Cardiac septum (tissue), 1 donor: ENCODE results near the gene CEP63. TPM values are rescaled to one million over a fixed set of nuclear protein-coding genes. Genes with fewer than 3 reads are reported as not detected.
A peak's percentile ranks its signal among the peaks of the same experiment; 100 is the strongest.
"Not testable (repeated sequence)": the region's sequence is repeated elsewhere in the genome, so short reads cannot be mapped to it uniquely, and the experiment has no call there.

ENCODE experiments used
- DNase-seq: peaks from one replicate; pipeline ENCODE4 v3.0.0-alpha.2; 2020; ENCODE audit warnings: low spot score
- intact Hi-C: fragments of 100-400 bp; cut with DNase I; formaldehyde crosslinking; loops from one replicate; pipeline ENCODE4 v1.14.0; 2022
- total RNA-seq: library from RNA; stranded (reverse); fragmentation: NEBNext Ultra II Directional; extraction: Animal tissue kit (Norgen Biotek cat#: 25700); gene quantifications from one replicate; pipeline ENCODE4 v1.2.1, GENCODE V29; 2021
- donor health status: DM: no; HTN: no; CAD: no.

Gene CEP63
- total RNA-seq, 1 donor from 2014 or later: 32.1 TPM

- intact Hi-C loops: no loop called here
- DNase-seq: no peak
Measured at GRCh38 chr3:134496471-134497071, 10.7 kb downstream of the CEP63 start.

- intact Hi-C loops: no loop called here
- DNase-seq: no peak
Measured at GRCh38 chr3:134503266-134503665, 17.4 kb downstream of the CEP63 start.

GRCh38 chr3:134504132-134504531, 18.3 kb downstream of the CEP63 start:
- intact Hi-C loops: no loop called here
- DNase-seq: no peak

GRCh38 chr3:134505485-134505884, 19.6 kb downstream of the CEP63 start:
- intact Hi-C loops: no loop called here
- no peak for DNase-seq

GRCh38 chr3:134511500-134511899, 25.6 kb downstream of the CEP63 start:
- intact Hi-C loops: no loop called here
- peak; percentile 78 for DNase-seq

- DNase-seq: no peak
- intact Hi-C loops: no loop called here
Measured at GRCh38 chr3:134516905-134517304, 31.0 kb downstream of the CEP63 start.

- DNase-seq: no peak
- intact Hi-C loops: no loop called here
Measured at GRCh38 chr3:134517791-134518190, 31.9 kb downstream of the CEP63 start.

GRCh38 chr3:134522541-134522940, 36.7 kb downstream of the CEP63 start:
- intact Hi-C loops: no loop called here

GRCh38 chr3:134525293-134525692, 39.4 kb downstream of the CEP63 start:
- intact Hi-C loops: no loop called here
- no peak for DNase-seq

More at GRCh38 chr3:134522541-134522940, 36.7 kb downstream of the CEP63 start:
- DNase-seq: no peak

GRCh38 chr3:134526319-134526718, 40.5 kb downstream of the CEP63 start:
- intact Hi-C loops: no loop called here
- no peak for DNase-seq

- DNase-seq: peak; percentile 76
- intact Hi-C loops: no loop called here
Measured at GRCh38 chr3:134527037-134527436, 41.2 kb downstream of the CEP63 start.

GRCh38 chr3:134527538-134528186, 41.8 kb downstream of the CEP63 start:
- intact Hi-C loops: no loop called here
- DNase-seq: no peak

- intact Hi-C loops: no loop called here
- no peak for DNase-seq
Measured at GRCh38 chr3:134533493-134533892, 47.6 kb downstream of the CEP63 start.

GRCh38 chr3:134535186-134535970, 49.5 kb downstream of the CEP63 start:
- no peak for DNase-seq
- intact Hi-C loops: no loop called here

- no peak for DNase-seq
- intact Hi-C loops: no loop called here
Measured at GRCh38 chr3:134536781-134537180, 50.9 kb downstream of the CEP63 start.

- intact Hi-C loops: no loop called here
Measured at GRCh38 chr3:134542287-134542958, 56.6 kb downstream of the CEP63 start.

GRCh38 chr3:134543113-134543512, 57.3 kb downstream of the CEP63 start:
- intact Hi-C loops: no loop called here
- peak; percentile 77 for DNase-seq

More at GRCh38 chr3:134542287-134542958, 56.6 kb downstream of the CEP63 start:
- DNase-seq: no peak

- no peak for DNase-seq
- intact Hi-C loops: no loop called here
Measured at GRCh38 chr3:134544316-134544715, 58.5 kb downstream of the CEP63 start.

GRCh38 chr3:134544783-134545182, 58.9 kb downstream of the CEP63 start:
- intact Hi-C loops: not testable (repeated sequence)
- peak; percentile 77 for DNase-seq

- DNase-seq: no peak
- intact Hi-C loops: no loop called here
Measured at GRCh38 chr3:134545818-134546217, 60.0 kb downstream of the CEP63 start.
